Measurements from ENCODE around the gene LYSMD4.

LYSMD4 gene

GRCh38 chr15:99703603-99704443, 29.4 kb downstream of the LYSMD4 start:
- no peak for DNase-seq

GRCh38 chr15:99702895-99703602, 30.2 kb downstream of the LYSMD4 start:
- no peak for DNase-seq

GRCh38 chr15:99696096-99696495, 37.1 kb downstream of the LYSMD4 start:
- no peak for DNase-seq

- DNase-seq = no peak
These were observed 40.4 kb downstream of the LYSMD4 start for GRCh38 chr15:99692825-99693224.

GRCh38 chr15:99686290-99686689, 46.9 kb downstream of the LYSMD4 start:
- no peak for DNase-seq

GRCh38 chr15:99683000-99683670, 50.1 kb downstream of the LYSMD4 start:
- DNase-seq = no peak

GRCh38 chr15:99682455-99682854, 50.8 kb downstream of the LYSMD4 start:
- DNase-seq = no peak

- DNase-seq = no peak
These were observed 51.2 kb downstream of the LYSMD4 start for GRCh38 chr15:99681990-99682389.

- no peak for DNase-seq
These were observed 53.0 kb downstream of the LYSMD4 start for GRCh38 chr15:99680276-99680675.

- no peak for DNase-seq
These were observed 55.6 kb downstream of the LYSMD4 start for GRCh38 chr15:99677540-99678134.

Measured in NCI-H1417 treated with DMSO at 0.1 percent for 48 hours (cell line).